A549 (cell line): ENCODE data around the gene USP46. TPM values are rescaled to one million over a fixed set of nuclear protein-coding genes. Genes with fewer than 3 reads are reported as not detected.

Experiments used
- ATAC-seq, 2 experiments: fragments of 200-7000 bp in 1 of 2; fragments of >200 bp in 1 of 2; cut with Nextera tagmentation in 1 of 2; cut with Tn5 transposase in 1 of 2; 3 replicates each; pipeline versions ENCODE4 v1.8.0 to v1.9.1; 2018 to 2020; ENCODE audit warnings: mild to moderate bottlenecking in 1 of 2, moderate library complexity in 1 of 2
- CTCF ChIA-PET: fragments of 300-600 bp; sonication (Branson Sonifier 250); formaldehyde crosslinking; extraction: SDS; loops from one replicate; lab custom pipeline; 2021; ENCODE audit warnings: antibody characterized with exemption, inconsistent platforms; lab: Yijun Ruan, JAX
- POLR2A ChIA-PET: fragments of 350-600 bp; formaldehyde crosslinking; extraction: SDS; loops from one replicate; lab custom pipeline; 2021; ENCODE audit warnings: antibody characterized with exemption, inconsistent platforms; lab: Yijun Ruan, JAX
- DNase-seq, 2 experiments: peaks; one replicate each; pipeline versions ENCODE4 v3.0.0 to v3.0.0-alpha.2; 2011 to 2016; ENCODE audit warnings: low read depth in 1 of 2, low spot score in 1 of 2
- FAIRE-seq: peaks from 2 replicates; lab custom pipeline; 2011; peaks lifted over from hg19 to GRCh38; lab: Jason Lieb, UNC
- H3K27ac ChIP-seq, 2 experiments: fragments of >200 bp; sonication (Bioruptor Twin); formaldehyde crosslinking; 3 replicates each; pipeline ENCODE4 v1.5.1; 2016 to 2017
- H3K4me1 ChIP-seq: fragments of >200 bp; sonication (Bioruptor Twin); formaldehyde crosslinking; 3 replicates; pipeline ENCODE4 v1.6.1; 2016
- H3K4me2 ChIP-seq: fragments of >200 bp; sonication (Bioruptor Twin); formaldehyde crosslinking; 3 replicates; pipeline ENCODE4 v1.6.1; 2016
- H3K4me3 ChIP-seq: fragments of >200 bp; sonication (Bioruptor Twin); formaldehyde crosslinking; 3 replicates; pipeline ENCODE4 v1.5.1; 2016
- H3K9me3 ChIP-seq: fragments of >200 bp; sonication (Bioruptor Twin); formaldehyde crosslinking; 3 replicates; pipeline ENCODE4 v1.6.1; 2016
- CBX2 ChIP-seq: fragments of 200-600 bp; sonication (generic); IDR thresholded peaks from 2 replicates; pipeline ENCODE4 v1.6.1; 2016; ENCODE audit warnings: low read depth, mild to moderate bottlenecking, borderline replicate concordance
- CHD4 ChIP-seq: fragments of 200-600 bp; sonication (generic); IDR thresholded peaks from 2 replicates; pipeline ENCODE4 v1.6.1; 2016; ENCODE audit warnings: antibody characterized with exemption, mild to moderate bottlenecking, borderline replicate concordance
- FOSB ChIP-seq: fragments of 250-450 bp; sonication (Bioruptor Pico); IDR thresholded peaks from 2 replicates; pipeline ENCODE4 v1.5.0; 2020; ENCODE audit warnings: mild to moderate bottlenecking, moderate library complexity
- FOSL2 ChIP-seq, 2 experiments: fragments of 450-650 bp in 1 of 2; fragments of >200 bp in 1 of 2; sonication (Bioruptor Twin) in 1 of 2; formaldehyde crosslinking; IDR thresholded peaks; 2 replicates each; pipeline versions ENCODE4 v1.5.0 to v1.6.1; 2016 to 2020; ENCODE audit warnings: mild to moderate bottlenecking in 1 of 2, moderate library complexity in 1 of 2
- GATA3 ChIP-seq: IDR thresholded peaks from 2 replicates; pipeline ENCODE4 v1.6.1; 2012; ENCODE audit warnings: borderline replicate concordance
- HDAC2 ChIP-seq: fragments of 200-600 bp; sonication (generic); IDR thresholded peaks from 2 replicates; pipeline ENCODE4 v1.6.1; 2016
- HOXB13 ChIP-seq: fragments of 250-450 bp; sonication (Bioruptor Pico); IDR thresholded peaks from 2 replicates; pipeline ENCODE4 v1.5.0; 2020; ENCODE audit warnings: low read depth, mild to moderate bottlenecking, moderate library complexity
- HOXB5 ChIP-seq: fragments of 250-450 bp; sonication (Bioruptor Pico); IDR thresholded peaks from 2 replicates; pipeline ENCODE4 v1.5.0; 2020; ENCODE audit warnings: mild to moderate bottlenecking, moderate library complexity
- MAZ ChIP-seq: fragments of 150-350 bp; IDR thresholded peaks from 2 replicates; pipeline ENCODE4 v1.6.1; 2014; ENCODE audit warnings: antibody characterized with exemption, low read depth, low read length, borderline replicate concordance
- NR3C1 ChIP-seq: fragments of >200 bp; sonication (Bioruptor Twin); formaldehyde crosslinking; IDR thresholded peaks from 3 replicates; pipeline ENCODE4 v1.6.1; 2017
- POLR2AphosphoS2 ChIP-seq: conservative IDR thresholded peaks from 2 replicates; pipeline ENCODE4 v1.6.1; 2012; ENCODE audit warnings: low read length, improper control_type of control experiment, inconsistent platforms
- RAD21 ChIP-seq, 2 experiments: fragments of >200 bp in 1 of 2; sonication (Bioruptor Twin) in 1 of 2; formaldehyde crosslinking in 1 of 2; IDR thresholded peaks in 1 of 2; conservative IDR thresholded peaks in 1 of 2; 2 replicates in 1 of 2; 3 replicates in 1 of 2; pipeline ENCODE4 v1.6.1; 2012 to 2018; ENCODE audit warnings: inconsistent platforms in 1 of 2
- RCOR1 ChIP-seq: fragments of 150-350 bp; IDR thresholded peaks from 2 replicates; pipeline ENCODE4 v1.6.1; 2014; ENCODE audit warnings: antibody characterized with exemption, low read length, low read depth
- SMC3 ChIP-seq: fragments of >200 bp; sonication (Bioruptor Twin); formaldehyde crosslinking; IDR thresholded peaks from 3 replicates; pipeline ENCODE4 v1.6.1; 2018; ENCODE audit warnings: inconsistent platforms
- ZFP36 ChIP-seq: fragments of 450-650 bp; IDR thresholded peaks from 2 replicates; pipeline ENCODE4 v1.6.1; 2014; ENCODE audit warnings: borderline replicate concordance; ENCODE audit not compliant: partially characterized antibody
- WGBS: methylation state at CpG from one replicate; pipeline ENCODE4 v1.1.6; 2017; ENCODE audit errors: missing lambda C conversion rate; 5-methylcytosine and 5-hydroxymethylcytosine counted together
- polyA plus RNA-seq, 4 experiments: library from polyadenylated mRNA; depleted of rRNA in 3 of 4; stranded (reverse); fragments of >200 nt; fragmentation: RNase III in 1 of 4; extraction: RNeasy Plus Mini Kit Qiagen cat#74134 plus additional on column Dnase treatment in 1 of 4; gene quantifications; 2 replicates in 3 of 4; 3 replicates in 1 of 4; pipeline ENCODE4 v1.2.3, GENCODE V29; 2011 to 2017
- TF ChIP-seq, protein P1 (sequence below): fragments of >200 bp; sonication (Bioruptor Twin); formaldehyde crosslinking; IDR thresholded peaks from 2 replicates; pipeline ENCODE4 v1.6.1; 2016
- TF ChIP-seq, protein P2 (sequence below): IDR thresholded peaks from 2 replicates; pipeline ENCODE4 v1.6.1; 2012; ENCODE audit warnings: low read depth, borderline replicate concordance
- TF ChIP-seq, protein P3 (sequence below): fragments of 200-600 bp; sonication (generic); IDR thresholded peaks from 2 replicates; pipeline ENCODE4 v1.6.1; 2016; ENCODE audit warnings: antibody characterized with exemption, mild to moderate bottlenecking, moderate library complexity
- TF ChIP-seq, protein P4 (sequence below): fragments of 250-450 bp; sonication (Bioruptor Pico); IDR thresholded peaks from 2 replicates; pipeline ENCODE4 v1.5.0; 2021; ENCODE audit warnings: mild to moderate bottlenecking, moderate library complexity, borderline replicate concordance

The USP46 gene
- polyA plus RNA-seq, 2 of the 4 experiments (the other 2 are of a cell fraction), result 5.6 to 15.9 TPM

DNA sequence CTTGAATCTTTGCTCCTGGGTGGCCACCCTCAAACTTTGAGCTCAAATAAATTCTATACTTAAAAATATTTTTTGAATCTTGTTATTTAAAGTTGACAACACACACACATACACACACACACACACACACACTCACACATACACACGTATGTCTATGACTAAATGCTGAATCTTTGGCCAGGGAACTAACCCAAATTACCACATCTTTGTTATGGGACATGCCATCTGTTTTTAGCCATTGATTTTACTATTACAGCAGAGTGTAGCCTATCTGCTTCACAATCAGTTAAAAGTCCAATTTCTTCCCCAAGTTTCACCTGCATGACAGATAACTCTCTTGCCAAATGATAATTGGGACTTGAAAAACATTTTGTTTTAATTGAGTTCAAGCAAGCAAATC, 45.0 kb upstream of the USP46 start:
- Histone ChIP-seq H3K27ac (no peak overlapping the region), H3K4me1 (no peaks in the 10 kb centered on the region), H3K4me3 (no peak overlapping the region), H3K9me3 (no peaks in the 10 kb centered on the region), H3K4me2 (no peak overlapping the region)
- CTCF ChIA-PET, result interaction anchor here (1.1 kb wide), 1 partner anchor 281 kb away, joined by 3 read pairs; no protein-coding TSS in a partner anchor
- POLR2A ChIA-PET, result no interaction called here
- TF ChIP-seq HDAC2, result no peak
- TF ChIP-seq HOXB13 (CRISPR knock-in tag), result no peak
- no peak for TF ChIP-seq CBX2
- TF ChIP-seq RAD21 (conservative IDR thresholded peaks at IDR 0.05 in 1 of 2, IDR thresholded peaks at IDR 0.05 in 1 of 2), result no peak
- ATAC-seq (no peak), DNase-seq (no peak), FAIRE-seq (no peak)
- 40% methylated on average over 1 of the region's 1 CpG for WGBS

DNA sequence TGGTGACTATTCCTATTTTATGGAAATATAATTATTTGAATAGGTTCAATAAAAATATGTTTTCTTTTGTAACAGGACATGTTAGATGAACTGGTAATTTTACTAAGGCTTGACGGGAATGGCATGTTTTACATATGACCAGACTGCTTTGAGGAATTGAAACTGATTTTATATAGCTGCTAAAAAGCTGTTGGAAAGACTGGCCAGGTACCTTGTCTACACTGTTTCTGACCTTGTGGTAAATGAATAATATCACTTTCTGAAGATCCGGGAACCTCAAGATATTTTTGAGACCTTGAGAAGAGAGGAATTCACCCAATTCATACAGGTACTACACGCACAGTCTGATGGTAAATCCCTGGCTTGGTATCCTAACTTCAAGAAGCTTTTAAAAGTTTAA, 42.1 kb upstream of the USP46 start:
- ChIA-PET POLR2A (no interaction called here), CTCF (no interaction called here)
- DNase-seq (no peak), FAIRE-seq (no peak), ATAC-seq (no peak)
- H3K4me3 ChIP-seq, result no peak overlapping the region
- no peaks in the 10 kb centered on the region for H3K9me3 ChIP-seq
- TF ChIP-seq CHD4 (no peak), FOSL2 (IDR thresholded peaks at IDR 0.05) (no peak), FOSL2 (CRISPR knock-in tag; IDR thresholded peaks at IDR 0.05) (no peak), MAZ (no peak), ZFP36 (no peak), GATA3 (no peak), NR3C1 (no peak), RCOR1 (no peak), HOXB5 (CRISPR knock-in tag) (no peak), SMC3 (no peak), POLR2AphosphoS2 (no peak), FOSB (CRISPR knock-in tag) (no peak)
- TF ChIP-seq, protein P1, sequence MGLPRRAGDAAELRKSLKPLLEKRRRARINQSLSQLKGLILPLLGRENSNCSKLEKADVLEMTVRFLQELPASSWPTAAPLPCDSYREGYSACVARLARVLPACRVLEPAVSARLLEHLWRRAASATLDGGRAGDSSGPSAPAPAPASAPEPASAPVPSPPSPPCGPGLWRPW, result no peak
- TF ChIP-seq, protein P2, sequence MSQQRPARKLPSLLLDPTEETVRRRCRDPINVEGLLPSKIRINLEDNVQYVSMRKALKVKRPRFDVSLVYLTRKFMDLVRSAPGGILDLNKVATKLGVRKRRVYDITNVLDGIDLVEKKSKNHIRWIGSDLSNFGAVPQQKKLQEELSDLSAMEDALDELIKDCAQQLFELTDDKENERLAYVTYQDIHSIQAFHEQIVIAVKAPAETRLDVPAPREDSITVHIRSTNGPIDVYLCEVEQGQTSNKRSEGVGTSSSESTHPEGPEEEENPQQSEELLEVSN, result no peak
- TF ChIP-seq, protein P3, sequence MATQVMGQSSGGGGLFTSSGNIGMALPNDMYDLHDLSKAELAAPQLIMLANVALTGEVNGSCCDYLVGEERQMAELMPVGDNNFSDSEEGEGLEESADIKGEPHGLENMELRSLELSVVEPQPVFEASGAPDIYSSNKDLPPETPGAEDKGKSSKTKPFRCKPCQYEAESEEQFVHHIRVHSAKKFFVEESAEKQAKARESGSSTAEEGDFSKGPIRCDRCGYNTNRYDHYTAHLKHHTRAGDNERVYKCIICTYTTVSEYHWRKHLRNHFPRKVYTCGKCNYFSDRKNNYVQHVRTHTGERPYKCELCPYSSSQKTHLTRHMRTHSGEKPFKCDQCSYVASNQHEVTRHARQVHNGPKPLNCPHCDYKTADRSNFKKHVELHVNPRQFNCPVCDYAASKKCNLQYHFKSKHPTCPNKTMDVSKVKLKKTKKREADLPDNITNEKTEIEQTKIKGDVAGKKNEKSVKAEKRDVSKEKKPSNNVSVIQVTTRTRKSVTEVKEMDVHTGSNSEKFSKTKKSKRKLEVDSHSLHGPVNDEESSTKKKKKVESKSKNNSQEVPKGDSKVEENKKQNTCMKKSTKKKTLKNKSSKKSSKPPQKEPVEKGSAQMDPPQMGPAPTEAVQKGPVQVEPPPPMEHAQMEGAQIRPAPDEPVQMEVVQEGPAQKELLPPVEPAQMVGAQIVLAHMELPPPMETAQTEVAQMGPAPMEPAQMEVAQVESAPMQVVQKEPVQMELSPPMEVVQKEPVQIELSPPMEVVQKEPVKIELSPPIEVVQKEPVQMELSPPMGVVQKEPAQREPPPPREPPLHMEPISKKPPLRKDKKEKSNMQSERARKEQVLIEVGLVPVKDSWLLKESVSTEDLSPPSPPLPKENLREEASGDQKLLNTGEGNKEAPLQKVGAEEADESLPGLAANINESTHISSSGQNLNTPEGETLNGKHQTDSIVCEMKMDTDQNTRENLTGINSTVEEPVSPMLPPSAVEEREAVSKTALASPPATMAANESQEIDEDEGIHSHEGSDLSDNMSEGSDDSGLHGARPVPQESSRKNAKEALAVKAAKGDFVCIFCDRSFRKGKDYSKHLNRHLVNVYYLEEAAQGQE, result no peak
- TF ChIP-seq, protein P4, sequence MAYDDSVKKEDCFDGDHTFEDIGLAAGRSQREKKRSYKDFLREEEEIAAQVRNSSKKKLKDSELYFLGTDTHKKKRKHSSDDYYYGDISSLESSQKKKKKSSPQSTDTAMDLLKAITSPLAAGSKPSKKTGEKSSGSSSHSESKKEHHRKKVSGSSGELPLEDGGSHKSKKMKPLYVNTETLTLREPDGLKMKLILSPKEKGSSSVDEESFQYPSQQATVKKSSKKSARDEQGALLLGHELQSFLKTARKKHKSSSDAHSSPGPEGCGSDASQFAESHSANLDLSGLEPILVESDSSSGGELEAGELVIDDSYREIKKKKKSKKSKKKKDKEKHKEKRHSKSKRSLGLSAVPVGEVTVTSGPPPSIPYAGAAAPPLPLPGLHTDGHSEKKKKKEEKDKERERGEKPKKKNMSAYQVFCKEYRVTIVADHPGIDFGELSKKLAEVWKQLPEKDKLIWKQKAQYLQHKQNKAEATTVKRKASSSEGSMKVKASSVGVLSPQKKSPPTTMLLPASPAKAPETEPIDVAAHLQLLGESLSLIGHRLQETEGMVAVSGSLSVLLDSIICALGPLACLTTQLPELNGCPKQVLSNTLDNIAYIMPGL, result no peak
- no peak overlapping the region for H3K4me2 ChIP-seq
- 85% methylated on average over 3 of the region's 3 CpGs for WGBS
- H3K4me1 ChIP-seq, result no peaks in the 10 kb centered on the region
- no peak overlapping the region for H3K27ac ChIP-seq
